CD14-positive monocyte (primary cell): Measurements from ENCODE around the gene PRDM8. TPM values are rescaled to one million over a fixed set of nuclear protein-coding genes. Genes with fewer than 3 reads are reported as not detected.
A peak's percentile ranks its signal among the peaks of the same experiment; 100 is the strongest.

Experiments
- DNase-seq, 3 donors: peaks; one replicate each; pipeline ENCODE4 v3.0.0-alpha.2; 2011 to 2022
- H2AFZ ChIP-seq: 2 replicates; pipeline ENCODE4 v1.6.0; 2012; ENCODE audit warnings: mild to moderate bottlenecking, low read depth, low read length, inconsistent platforms; ENCODE audit not compliant: insufficient read depth, poor library complexity, severe bottlenecking
- H3K27ac ChIP-seq, 2 donors: 1 replicate in 1 of 2; 2 replicates in 1 of 2; pipeline ENCODE4 v1.5.1; 2012 to 2013; ENCODE audit warnings: low read length in 2 of 2, control low read depth in 1 of 2, inconsistent platforms in 1 of 2, low read depth in 1 of 2, mild to moderate bottlenecking in 1 of 2
- H3K27me3 ChIP-seq, 2 donors: one replicate each; pipeline versions ENCODE4 v1.6.0 to v1.6.1; 2011 to 2013; ENCODE audit warnings: low read length in 2 of 2; ENCODE audit not compliant: control insufficient read depth in 2 of 2, insufficient read depth in 2 of 2
- H3K36me3 ChIP-seq, 2 donors: replicated peaks in 1 of 2; 1 replicate in 1 of 2; 2 replicates in 1 of 2; pipeline versions ENCODE4 v1.5.1 to v1.6.1; 2012 to 2013; ENCODE audit warnings: low read length in 2 of 2, control low read depth in 1 of 2, inconsistent platforms in 1 of 2, mild to moderate bottlenecking in 1 of 2; ENCODE audit not compliant: insufficient read depth in 2 of 2, control insufficient read depth in 1 of 2
- H3K4me1 ChIP-seq, 2 donors: 1 replicate in 1 of 2; 2 replicates in 1 of 2; pipeline versions ENCODE4 v1.5.1 to v1.6.1; 2012 to 2013; ENCODE audit warnings: low read length in 2 of 2, control low read depth in 1 of 2, inconsistent platforms in 1 of 2, mild to moderate bottlenecking in 1 of 2, moderate library complexity in 1 of 2; ENCODE audit not compliant: insufficient read depth in 2 of 2, control insufficient read depth in 1 of 2
- H3K4me2 ChIP-seq: replicated peaks from 2 replicates; pipeline ENCODE3; 2012; ENCODE audit warnings: low read length, moderate library complexity, mild to moderate bottlenecking; ENCODE audit not compliant: poor library complexity, severe bottlenecking; ENCODE audit errors: extremely low read depth
- H3K4me3 ChIP-seq, 3 experiments: fragments of 200-600 bp in 1 of 3; sonication (generic) in 1 of 3; replicated peaks in 1 of 3; 1 replicate in 2 of 3; 2 replicates in 1 of 3; pipeline ENCODE4 v1.5.1; 2011 to 2013; ENCODE audit warnings: low read length in 3 of 3, mild to moderate bottlenecking in 3 of 3, control low read depth in 2 of 3, low read depth in 2 of 3, inconsistent platforms in 1 of 3, moderate library complexity in 1 of 3
- H3K79me2 ChIP-seq: 2 replicates; pipeline ENCODE4 v1.6.0; 2012; ENCODE audit warnings: mild to moderate bottlenecking, control low read depth, inconsistent platforms, low read length, moderate library complexity; ENCODE audit not compliant: insufficient read depth
- H3K9ac ChIP-seq: 2 replicates; pipeline ENCODE4 v1.6.0; 2017; ENCODE audit warnings: low read length, mild to moderate bottlenecking; ENCODE audit not compliant: insufficient read depth, poor library complexity, severe bottlenecking
- H3K9me3 ChIP-seq, 2 donors: replicated peaks in 1 of 2; 1 replicate in 1 of 2; 2 replicates in 1 of 2; pipeline versions ENCODE4 v1.5.1 to v1.6.1; 2012 to 2013; ENCODE audit warnings: low read length in 2 of 2, control low read depth in 1 of 2; ENCODE audit not compliant: control insufficient read depth in 1 of 2, insufficient read depth in 1 of 2
- H4K20me1 ChIP-seq: 2 replicates; pipeline ENCODE4 v1.6.0; 2012; ENCODE audit warnings: mild to moderate bottlenecking, low read length, control low read depth, moderate library complexity; ENCODE audit not compliant: insufficient read depth
- H3K27ac Mint-ChIP-seq, 7 donors: one replicate each; pipeline ENCODE4 v1.8.0; 2020; ENCODE audit warnings: mild to moderate bottlenecking in 7 of 7, mixed read lengths in 7 of 7, moderate library complexity in 6 of 7, inconsistent platforms in 2 of 7
- H3K27me3 Mint-ChIP-seq, 3 donors: one replicate each; pipeline ENCODE4 v1.8.0; 2021 to 2022; ENCODE audit warnings: low read depth in 3 of 3, mild to moderate bottlenecking in 3 of 3, mixed read lengths in 3 of 3, moderate library complexity in 3 of 3, inconsistent platforms in 1 of 3
- H3K36me3 Mint-ChIP-seq, 2 donors: one replicate each; pipeline ENCODE4 v1.8.0; 2020; ENCODE audit warnings: mixed read lengths in 2 of 2, inconsistent platforms in 1 of 2, mild to moderate bottlenecking in 1 of 2
- H3K4me1 Mint-ChIP-seq: one replicate; pipeline ENCODE4 v1.8.0; 2020; ENCODE audit warnings: mild to moderate bottlenecking, mixed read lengths
- H3K4me3 Mint-ChIP-seq, 2 donors: one replicate each; pipeline ENCODE4 v1.8.0; 2020; ENCODE audit warnings: mild to moderate bottlenecking in 2 of 2, mixed read lengths in 2 of 2, moderate library complexity in 1 of 2
- H3K9me3 Mint-ChIP-seq, 7 donors: one replicate each; pipeline ENCODE4 v1.8.0; 2020 to 2022; ENCODE audit warnings: mixed read lengths in 7 of 7, mild to moderate bottlenecking in 6 of 7, moderate library complexity in 6 of 7, inconsistent platforms in 2 of 7
- CTCF ChIP-seq: fragments of 200-600 bp; IDR thresholded peaks from one replicate; pipeline ENCODE4 v1.8.0; 2022; ENCODE audit warnings: antibody characterized with exemption, mild to moderate bottlenecking
- WGBS: methylation state at CpG from one replicate; pipeline ENCODE4 v1.1.5; 2013; ENCODE audit warnings: missing lambda C conversion rate; ENCODE audit not compliant: insufficient coverage; 5-methylcytosine and 5-hydroxymethylcytosine counted together
- intact Hi-C, 2 donors: fragments of 100-400 bp; cut with micrococcal nuclease; formaldehyde crosslinking; loops; one replicate each; pipeline versions ENCODE4 v1.15.0 to v1.15.1; 2023
- polyA plus RNA-seq, 3 donors: library from polyadenylated mRNA; depleted of rRNA in 1 of 3; unstranded in 2 of 3; stranded (reverse) in 1 of 3; fragments of 300-500 nt in 2 of 3; fragments of >200 nt in 1 of 3; fragmentation: Illumina TruSeq in 2 of 3; gene quantifications; 1 replicate in 2 of 3; 2 replicates in 1 of 3; pipeline ENCODE4 v1.2.3, GENCODE V29; 2012 to 2021

PRDM8 gene
- polyA plus RNA-seq, 3 donors, result 0.22 to 0.77 (median 0.23) TPM

GRCh38 chr4:80216100-80216761 lies 18.9 kb downstream of the PRDM8 start:
- H3K27me3 Mint-ChIP-seq, result peaks cover 2 to 6% (median 5%) of the 10 kb centered on the region in 3 donors
- Histone ChIP-seq H3K27ac (no peak overlapping the region), H2AFZ (no peak overlapping the region), H3K79me2 (no peaks in the 10 kb centered on the region), H3K27me3 (peaks cover 2 to 13% of the 10 kb centered on the region in 2 donors), H3K4me3 (no peak overlapping the region), H3K4me2 (no peak overlapping the region), H3K4me1 (peaks cover 5 to 15% of the 10 kb centered on the region in 2 donors), H4K20me1 (no peaks in the 10 kb centered on the region), H3K9me3 (no peaks in the 10 kb centered on the region), H3K9ac (no peak overlapping the region), H3K36me3 (no peaks in the 10 kb centered on the region)
- WGBS, result no CpG with 5 or more reads among the region's 2 CpGs
- H3K4me3 Mint-ChIP-seq, result no peak overlapping the region
- intact Hi-C loops, result no loop called here
- H3K36me3 Mint-ChIP-seq, result no peaks in the 10 kb centered on the region
- peaks cover 16% of the 10 kb centered on the region for H3K4me1 Mint-ChIP-seq
- H3K27ac Mint-ChIP-seq, result no peak overlapping the region
- DNase-seq, result peak in 2 of 3 donors; percentile 40 to 42
- no peak for TF ChIP-seq CTCF
- no peaks in the 10 kb centered on the region for H3K9me3 Mint-ChIP-seq

- peaks cover 0 to 5% (median 3%) of the 10 kb centered on the region in 3 donors for H3K27me3 Mint-ChIP-seq
- no CpG with 5 or more reads among the region's 5 CpGs for WGBS
Observed at GRCh38 chr4:80219301-80220025, 22.2 kb downstream of the PRDM8 start.

More at GRCh38 chr4:80219301-80220025, 22.2 kb downstream of the PRDM8 start:
- H3K79me2 ChIP-seq, result no peaks in the 10 kb centered on the region
- DNase-seq, result no peak
- H3K36me3 ChIP-seq, result no peaks in the 10 kb centered on the region
- no peak overlapping the region for H3K4me2 ChIP-seq
- Mint-ChIP-seq H3K36me3 (no peaks in the 10 kb centered on the region), H3K4me3 (no peak overlapping the region), H3K27ac (no peak overlapping the region), H3K4me1 (peaks cover 16% of the 10 kb centered on the region), H3K9me3 (no peaks in the 10 kb centered on the region)
- no peak overlapping the region for H3K27ac ChIP-seq
- no peak overlapping the region for H2AFZ ChIP-seq
- H4K20me1 ChIP-seq, result no peaks in the 10 kb centered on the region
- no peak overlapping the region for H3K9ac ChIP-seq
- intact Hi-C loops, result no loop called here
- no peaks in the 10 kb centered on the region for H3K9me3 ChIP-seq
- peaks cover 5 to 15% of the 10 kb centered on the region in 2 donors for H3K4me1 ChIP-seq
- no peak for TF ChIP-seq CTCF
- peaks cover 2 to 13% of the 10 kb centered on the region in 2 donors for H3K27me3 ChIP-seq
- no peak overlapping the region for H3K4me3 ChIP-seq
